Lower lobe of right lung (tissue), 2 donors: Measurements from ENCODE around the gene UTS2. TPM values are rescaled to one million over a fixed set of nuclear protein-coding genes. Genes with fewer than 3 reads are reported as not detected.

Experiments
- ATAC-seq, 2 donors: fragments of 200-7000 bp; cut with Tn5 transposase; one replicate each; pipeline ENCODE4 v1.9.1; 2020 to 2022; ENCODE audit warnings: mild to moderate bottlenecking in 2 of 2, moderate library complexity in 2 of 2
- DNase-seq: peaks from one replicate; pipeline ENCODE4 v3.0.0-alpha.2; 2020
- H3K27ac ChIP-seq: fragments of 200-600 bp; one replicate; pipeline ENCODE4 v1.8.0; 2022
- H3K27me3 ChIP-seq: fragments of 200-600 bp; one replicate; pipeline ENCODE4 v1.8.0; 2022; ENCODE audit warnings: low read depth
- H3K36me3 ChIP-seq: fragments of 200-600 bp; one replicate; pipeline ENCODE4 v1.8.0; 2022; ENCODE audit warnings: mild to moderate bottlenecking
- H3K4me1 ChIP-seq: fragments of 200-600 bp; one replicate; pipeline ENCODE4 v1.8.0; 2022
- H3K4me3 ChIP-seq: fragments of 200-600 bp; one replicate; pipeline ENCODE4 v1.8.0; 2022; ENCODE audit warnings: mild to moderate bottlenecking
- H3K9me3 ChIP-seq: fragments of 200-600 bp; one replicate; pipeline ENCODE4 v1.8.0; 2022
- CTCF ChIP-seq: fragments of 200-600 bp; IDR thresholded peaks from one replicate; pipeline ENCODE4 v1.8.0; 2022; ENCODE audit warnings: antibody characterized with exemption, mild to moderate bottlenecking
- intact Hi-C: fragments of 100-400 bp; cut with DNase I; formaldehyde crosslinking; loops from one replicate; pipeline ENCODE4 v1.11.0; 2022
- total RNA-seq: library from RNA; stranded (reverse); fragmentation: NEBNext Ultra II Directional; extraction: Animal tissue kit (Norgen Biotek cat#: 25700); gene quantifications from one replicate; pipeline ENCODE4 v1.2.1, GENCODE V29; 2021
- donor health status: DM: no; HTN: yes; CAD: no; lungs with severe emphysema.

The UTS2 gene
- total RNA-seq, 1 donor from 2014 or later: not detected

DNA sequence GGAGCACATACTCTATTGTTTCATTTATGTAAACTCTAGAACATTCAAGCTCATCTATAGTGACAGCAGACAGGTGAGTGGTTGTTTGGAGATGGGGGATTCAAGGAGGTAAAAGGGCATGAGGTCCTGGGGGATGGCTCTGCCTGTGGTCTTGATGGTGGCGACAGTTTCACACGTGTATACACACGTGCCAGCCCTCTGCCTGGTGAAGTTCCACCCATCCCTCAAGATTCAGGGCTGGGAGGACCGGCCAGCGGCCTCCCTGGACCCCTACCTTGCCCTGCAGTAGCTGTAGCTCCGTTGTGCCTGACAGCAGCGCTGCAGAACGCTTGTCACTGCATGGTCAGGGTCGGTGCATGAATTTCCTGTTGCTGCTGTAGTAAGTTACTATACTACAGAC, 38.9 kb upstream of the UTS2 start:
- H3K4me1 ChIP-seq: peaks cover 1% of the 10 kb centered on the region
- H3K4me3 ChIP-seq: no peak overlapping the region
- intact Hi-C loops: no loop called here
- ATAC-seq: no peak
- no peaks in the 10 kb centered on the region for H3K36me3 ChIP-seq
- TF ChIP-seq CTCF: no peak
- no peak overlapping the region for H3K27ac ChIP-seq
- no peaks in the 10 kb centered on the region for H3K9me3 ChIP-seq
- H3K27me3 ChIP-seq: no peaks in the 10 kb centered on the region
- no peak for DNase-seq

GRCh38 chr1:7890853-7891252, 38.0 kb upstream of the UTS2 start:
- no peak for ATAC-seq
- DNase-seq: no peak
- TF ChIP-seq CTCF: no peak
- Histone ChIP-seq H3K27ac (no peak overlapping the region), H3K4me3 (no peak overlapping the region), H3K9me3 (no peaks in the 10 kb centered on the region), H3K27me3 (no peaks in the 10 kb centered on the region), H3K36me3 (no peaks in the 10 kb centered on the region), H3K4me1 (peaks cover 8% of the 10 kb centered on the region)
- intact Hi-C loops: no loop called here

DNA sequence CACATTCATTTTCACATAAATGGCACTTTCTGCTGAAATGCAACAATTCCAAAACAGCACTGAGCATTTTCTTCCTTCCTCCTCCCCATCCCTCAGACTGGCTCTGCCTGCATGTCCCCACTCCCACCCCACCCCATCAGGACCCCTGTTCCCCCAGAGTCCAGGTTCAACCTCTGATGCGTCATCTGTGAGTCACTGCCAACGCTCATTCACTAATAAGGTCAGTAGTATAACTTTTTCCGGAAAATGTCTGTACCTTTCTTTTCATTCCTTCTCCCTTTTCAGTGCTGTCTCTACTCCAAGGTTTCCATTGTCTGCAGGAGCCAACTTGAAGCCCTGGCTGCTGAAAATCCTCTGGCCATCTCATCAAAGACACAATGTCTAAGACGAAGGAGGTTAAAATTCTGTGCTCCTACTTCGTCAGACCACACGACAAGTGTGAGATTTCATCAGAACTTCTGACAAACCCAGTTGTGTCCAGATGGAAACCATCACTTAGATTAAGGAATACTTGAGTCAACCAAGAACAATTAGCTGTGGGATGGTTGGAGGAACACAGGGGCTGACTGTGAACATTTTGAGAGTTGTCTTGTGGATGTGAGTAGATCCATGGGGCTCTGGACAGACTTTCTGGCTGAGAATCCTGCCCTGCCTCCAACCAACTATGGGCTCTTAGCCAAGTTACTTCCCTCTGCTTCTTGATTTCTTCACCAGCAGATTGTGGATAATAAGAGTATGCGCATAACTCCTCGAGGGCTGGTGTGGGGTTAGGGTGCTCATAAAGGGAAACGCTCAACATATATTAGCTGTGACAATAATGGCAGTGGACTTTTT, 35.6 kb upstream of the UTS2 start:
- no peak for TF ChIP-seq CTCF
- Histone ChIP-seq H3K9me3 (no peaks in the 10 kb centered on the region), H3K4me1 (peaks cover 8% of the 10 kb centered on the region), H3K36me3 (no peaks in the 10 kb centered on the region), H3K27me3 (no peaks in the 10 kb centered on the region), H3K4me3 (no peak overlapping the region), H3K27ac (no peak overlapping the region)
- DNase-seq (no peak), ATAC-seq (no peak)
- intact Hi-C loops: no loop called here

DNA sequence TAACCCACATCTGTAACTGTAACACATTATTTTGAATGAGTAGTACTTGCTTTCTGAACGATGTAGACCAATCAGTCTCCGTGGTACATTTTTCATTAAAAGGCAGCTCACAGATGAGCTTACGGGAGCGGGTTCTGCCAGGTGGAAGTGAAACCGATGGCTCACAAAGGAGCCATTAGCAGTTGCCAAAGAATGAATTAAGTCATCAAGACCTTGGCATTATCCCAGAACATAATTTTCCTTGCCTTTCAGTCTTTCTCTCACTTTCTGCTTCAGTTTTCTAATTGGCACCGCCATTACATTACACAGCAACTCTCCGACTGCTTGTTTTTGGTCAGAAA, 33.5 kb upstream of the UTS2 start:
- no peaks in the 10 kb centered on the region for H3K27me3 ChIP-seq
- H3K4me1 ChIP-seq: peaks cover 8% of the 10 kb centered on the region
- intact Hi-C loops: no loop called here
- H3K9me3 ChIP-seq: no peaks in the 10 kb centered on the region
- no peaks in the 10 kb centered on the region for H3K36me3 ChIP-seq
- H3K27ac ChIP-seq: no peak overlapping the region
- ATAC-seq (peak in 1 of 2 donors; percentile 53), DNase-seq (no peak)
- no peak for TF ChIP-seq CTCF
- H3K4me3 ChIP-seq: peak overlapping the region; percentile 17

DNA sequence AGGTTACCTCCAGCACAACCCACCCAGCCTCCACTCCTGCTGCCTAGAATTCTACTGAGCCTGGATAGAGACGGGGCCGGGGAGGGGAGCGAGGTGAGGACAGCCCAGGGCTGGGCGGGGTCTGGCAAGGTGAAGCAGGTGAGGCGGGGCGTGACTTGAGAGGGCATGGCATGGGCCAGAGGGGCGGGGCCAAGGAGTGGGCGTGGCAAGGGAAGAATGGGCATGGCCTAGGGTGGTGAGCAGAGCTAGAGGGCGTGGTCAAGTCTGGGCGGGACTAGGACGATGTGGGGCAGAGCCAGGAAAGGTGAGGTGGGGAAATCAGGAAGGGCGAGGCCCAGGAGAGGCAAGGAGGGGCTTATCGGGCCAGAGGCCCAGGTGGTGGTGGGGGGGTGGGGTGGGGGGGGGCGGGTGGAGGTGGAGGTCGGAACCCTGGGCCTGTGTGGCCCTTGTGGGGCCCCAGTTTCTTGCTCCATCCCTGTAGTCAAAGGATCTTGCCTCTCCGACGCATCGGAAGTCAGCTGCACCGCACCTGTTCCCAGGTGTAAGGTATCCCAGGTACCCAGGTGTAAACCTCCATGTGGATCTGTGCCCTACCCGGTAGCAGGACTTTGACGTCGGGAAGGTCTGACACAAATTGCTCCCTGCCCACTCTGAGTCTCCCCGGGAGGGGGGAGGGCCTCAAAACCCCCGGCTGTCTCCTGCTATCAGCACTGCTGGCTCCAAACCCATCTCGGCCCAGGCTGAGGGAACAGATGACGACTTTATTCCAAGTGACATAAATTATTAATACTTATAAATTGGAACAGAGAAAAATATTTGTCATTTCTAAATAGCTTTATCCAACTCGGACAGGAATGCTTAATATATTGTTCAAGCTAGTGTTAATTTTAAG, 32.9 kb upstream of the UTS2 start:
- DNase-seq (peak; percentile 89), ATAC-seq (peak; percentile 97 to 98)
- peaks cover 8% of the 10 kb centered on the region for H3K4me1 ChIP-seq
- H3K9me3 ChIP-seq: no peaks in the 10 kb centered on the region
- TF ChIP-seq CTCF: no peak
- H3K36me3 ChIP-seq: no peaks in the 10 kb centered on the region
- H3K27ac ChIP-seq: no peak overlapping the region
- intact Hi-C loops: no loop called here
- H3K27me3 ChIP-seq: no peaks in the 10 kb centered on the region
- peak overlapping the region; percentile 17 for H3K4me3 ChIP-seq
